B cell (primary cell): Measurements from ENCODE around the gene ZRANB3.

Experiments used
- CTCF ChIP-seq: fragments of 200-600 bp; IDR thresholded peaks from one replicate; pipeline ENCODE4 v1.8.0; 2022; ENCODE audit warnings: antibody characterized with exemption, mild to moderate bottlenecking
- EZH2 ChIP-seq: IDR thresholded peaks from 2 replicates; pipeline ENCODE4 v1.6.1; 2012; ENCODE audit warnings: borderline replicate concordance, low read depth, mild to moderate bottlenecking, moderate library complexity, low read length; ENCODE audit not compliant: insufficient read depth, poor library complexity, severe bottlenecking

GRCh38 chr2:135189148-135189547 is 341.9 kb downstream of the ZRANB3 start:
- no peak for TF ChIP-seq CTCF
- no peak for TF ChIP-seq EZH2
